Measurements from ENCODE around the gene TTC12. TPM values are rescaled to one million over a fixed set of nuclear protein-coding genes. Genes with fewer than 3 reads are reported as not detected.

TTC12 gene
- total RNA-seq, 2 donors from 2014 or later: 5.4 to 15.7 TPM

DNA sequence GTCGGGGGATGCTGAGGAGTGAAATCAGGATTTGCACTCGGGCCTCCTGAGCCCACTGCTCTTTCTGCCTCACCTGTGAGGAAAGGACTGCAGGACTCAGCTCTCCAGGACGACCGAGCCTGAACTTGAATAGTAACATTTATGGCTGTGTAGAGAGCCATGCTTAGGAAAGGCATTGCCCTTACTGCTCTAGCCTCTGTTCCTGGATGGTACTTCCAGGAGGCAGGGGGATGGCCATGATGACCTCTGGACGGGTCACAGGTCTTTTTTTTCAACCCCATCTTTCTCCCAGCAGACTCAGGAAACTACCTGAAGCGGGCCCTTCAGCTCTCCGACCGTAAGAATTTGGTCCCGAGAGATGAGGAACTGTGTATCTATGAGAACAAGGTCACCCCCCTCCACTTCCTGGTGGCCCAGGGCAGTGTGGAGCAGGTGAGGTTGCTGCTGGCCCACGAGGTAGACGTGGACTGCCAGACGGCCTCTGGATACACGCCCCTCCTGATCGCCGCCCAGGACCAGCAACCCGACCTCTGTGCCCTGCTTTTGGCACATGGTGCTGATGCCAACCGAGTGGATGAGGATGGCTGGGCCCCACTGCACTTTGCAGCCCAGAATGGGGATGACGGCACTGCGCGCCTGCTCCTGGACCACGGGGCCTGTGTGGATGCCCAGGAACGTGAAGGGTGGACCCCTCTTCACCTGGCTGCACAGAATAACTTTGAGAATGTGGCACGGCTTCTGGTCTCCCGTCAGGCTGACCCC, 84.5 kb downstream of the TTC12 start:
- no peaks in the 10 kb centered on the region for H3K36me3 Mint-ChIP-seq
- no peak for ATAC-seq
- H3K9me3 Mint-ChIP-seq: no peaks in the 10 kb centered on the region
- H3K27ac Mint-ChIP-seq: no peak overlapping the region
- DNase-seq (ENCODE audit: low spot score in 2 of 2): no peak

DNA sequence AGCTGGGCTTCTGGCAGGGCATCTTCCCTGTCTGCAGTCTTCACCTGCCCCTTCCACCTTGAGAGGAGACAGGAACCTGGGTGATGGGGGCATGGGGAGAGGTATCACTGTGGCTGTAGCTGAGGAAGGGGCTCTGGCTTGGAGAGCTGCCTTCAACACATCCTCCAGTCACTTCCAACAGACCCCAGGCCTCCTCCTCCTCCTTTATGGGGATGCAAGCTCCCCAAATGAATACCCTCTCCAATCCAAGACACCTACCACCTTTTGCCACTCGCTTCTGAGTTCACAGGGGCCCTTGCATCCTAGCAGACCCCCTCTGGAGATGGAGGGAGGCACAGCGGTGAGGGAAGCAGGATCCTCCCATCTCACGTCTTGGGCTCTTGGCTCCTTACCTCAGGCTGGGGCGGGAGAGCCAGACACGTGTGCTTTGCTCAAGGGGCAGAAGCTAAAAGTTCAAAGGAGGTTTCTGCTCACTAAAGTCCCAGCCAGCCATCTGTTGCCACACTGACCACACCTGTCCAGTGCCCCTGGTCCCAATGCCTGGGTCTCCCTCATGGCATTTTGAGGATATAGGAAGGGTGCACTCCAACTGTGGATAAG, 86.3 kb downstream of the TTC12 start:
- ATAC-seq (no peak), DNase-seq (ENCODE audit: low spot score in 2 of 2) (no peak)
- H3K27ac Mint-ChIP-seq: no peak overlapping the region
- no peaks in the 10 kb centered on the region for H3K36me3 Mint-ChIP-seq
- H3K9me3 Mint-ChIP-seq: no peaks in the 10 kb centered on the region

DNA sequence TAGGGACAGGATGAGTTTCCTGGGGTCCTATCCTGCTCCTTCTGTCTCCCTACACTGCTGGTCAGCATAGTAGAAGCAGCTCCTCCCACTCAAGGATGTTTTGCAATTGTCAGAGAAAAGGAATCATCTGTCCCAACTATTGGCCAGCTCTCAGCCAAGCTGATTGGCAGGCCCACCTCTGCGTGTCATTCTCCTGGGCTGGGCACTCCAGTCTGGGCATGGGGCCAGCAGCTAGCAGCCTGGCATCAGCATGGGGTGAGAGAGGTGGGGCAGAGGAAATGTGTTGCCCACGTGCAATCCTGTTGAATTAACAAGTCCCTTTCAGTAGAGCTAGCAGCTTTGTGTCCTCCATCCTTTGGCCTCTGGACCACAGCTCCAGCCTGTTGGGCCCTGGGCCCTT, 87.3 kb downstream of the TTC12 start:
- DNase-seq (ENCODE audit: low spot score in 2 of 2) (no peak), ATAC-seq (no peak)
- Mint-ChIP-seq H3K9me3 (no peaks in the 10 kb centered on the region), H3K36me3 (no peaks in the 10 kb centered on the region), H3K27ac (no peak overlapping the region)

DNA sequence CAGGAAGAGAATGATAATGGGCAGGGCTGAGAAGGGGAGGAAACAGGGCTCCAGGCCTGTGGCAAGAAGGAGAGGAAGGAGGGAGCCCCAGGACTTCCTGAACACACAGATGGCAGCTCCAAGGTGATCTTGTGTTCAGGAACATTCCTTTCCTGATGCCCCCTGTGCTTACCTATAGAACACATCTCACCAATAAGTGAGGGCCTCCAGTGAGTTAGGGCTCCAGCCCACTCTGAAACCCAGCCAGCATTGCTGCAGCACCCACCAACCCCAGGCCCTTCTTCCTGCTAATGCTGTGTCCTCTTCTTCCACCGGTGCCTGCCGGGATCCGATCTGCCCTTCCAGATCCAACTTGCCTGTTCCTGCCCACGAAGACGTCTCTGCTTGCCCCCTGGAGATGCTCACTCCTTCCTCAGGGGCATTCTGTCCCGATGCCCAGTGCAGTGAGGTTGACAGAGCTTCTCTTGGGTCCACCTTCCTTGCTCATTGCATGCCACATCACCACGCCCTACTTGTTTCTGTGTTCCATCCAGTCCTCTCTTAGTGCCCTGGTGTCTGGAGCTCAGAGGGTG, 90.6 kb downstream of the TTC12 start:
- no peaks in the 10 kb centered on the region for H3K9me3 Mint-ChIP-seq
- no peak overlapping the region for H3K27ac Mint-ChIP-seq
- no peak for DNase-seq (ENCODE audit: low spot score in 2 of 2)
- ATAC-seq: no peak
- H3K36me3 Mint-ChIP-seq: no peaks in the 10 kb centered on the region

DNA sequence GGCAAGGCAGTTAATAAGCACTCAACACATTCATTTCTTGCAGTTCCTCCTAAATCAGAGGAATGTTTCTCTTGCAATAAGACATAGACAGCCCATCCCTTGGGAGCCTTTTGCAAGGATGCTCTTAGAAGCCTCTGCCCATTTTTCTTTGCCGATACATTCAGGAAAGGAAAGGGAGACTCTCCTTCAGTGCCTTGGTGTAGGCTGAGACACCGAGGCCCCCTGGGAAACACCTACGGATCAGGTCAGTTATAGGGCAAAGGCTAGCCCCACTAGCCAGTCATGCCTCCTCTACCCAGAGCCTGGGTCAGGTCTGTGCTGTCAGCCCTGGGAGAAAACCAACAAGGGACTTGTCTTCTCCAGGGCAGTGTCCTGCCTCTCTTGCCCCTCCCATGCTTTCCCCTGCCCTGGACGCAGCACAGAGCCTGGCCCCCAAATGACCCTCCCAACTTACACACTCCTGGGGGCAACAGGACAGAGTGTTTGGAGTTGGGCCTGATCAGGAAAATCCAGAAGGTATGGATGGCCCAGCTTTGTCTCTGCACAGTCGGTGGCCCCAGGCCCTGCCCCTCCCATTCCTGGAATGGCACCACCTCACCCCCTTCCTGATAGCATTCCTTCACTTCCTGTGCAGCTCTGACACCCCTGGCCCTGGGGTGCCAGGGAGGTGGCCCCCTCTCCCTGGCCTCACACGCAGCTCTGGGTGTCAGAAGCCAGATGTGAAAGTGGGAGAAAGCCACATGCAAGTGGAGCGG, 91.5 kb downstream of the TTC12 start:
- Mint-ChIP-seq H3K27ac (no peak overlapping the region), H3K36me3 (no peaks in the 10 kb centered on the region), H3K9me3 (no peaks in the 10 kb centered on the region)
- no peak for ATAC-seq
- DNase-seq (ENCODE audit: low spot score in 2 of 2): no peak

DNA sequence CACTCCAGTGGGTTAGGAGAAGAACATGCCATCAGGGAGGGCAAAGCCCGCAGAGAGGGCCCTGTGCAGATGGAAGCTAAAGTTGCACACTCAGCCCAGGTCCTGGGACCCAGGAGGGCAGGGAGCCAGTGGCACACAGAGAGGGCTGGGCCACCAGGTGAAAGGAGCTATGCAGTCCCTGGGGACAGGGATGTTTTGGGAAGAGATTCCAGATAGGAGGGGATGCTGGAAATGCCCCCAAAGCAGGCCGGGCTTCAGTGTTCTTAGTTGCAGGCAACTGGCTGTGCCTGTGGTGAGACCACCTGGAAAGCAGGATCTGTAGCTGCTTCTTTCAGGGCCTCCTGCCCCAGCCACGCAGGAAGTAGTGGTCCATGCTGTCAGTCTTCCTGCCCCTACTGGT, 92.8 kb downstream of the TTC12 start:
- ATAC-seq (no peak), DNase-seq (ENCODE audit: low spot score in 2 of 2) (no peak)
- H3K27ac Mint-ChIP-seq: peak overlapping the region in 1 of 2 donors; percentile 82
- H3K9me3 Mint-ChIP-seq: no peaks in the 10 kb centered on the region
- no peaks in the 10 kb centered on the region for H3K36me3 Mint-ChIP-seq

DNA sequence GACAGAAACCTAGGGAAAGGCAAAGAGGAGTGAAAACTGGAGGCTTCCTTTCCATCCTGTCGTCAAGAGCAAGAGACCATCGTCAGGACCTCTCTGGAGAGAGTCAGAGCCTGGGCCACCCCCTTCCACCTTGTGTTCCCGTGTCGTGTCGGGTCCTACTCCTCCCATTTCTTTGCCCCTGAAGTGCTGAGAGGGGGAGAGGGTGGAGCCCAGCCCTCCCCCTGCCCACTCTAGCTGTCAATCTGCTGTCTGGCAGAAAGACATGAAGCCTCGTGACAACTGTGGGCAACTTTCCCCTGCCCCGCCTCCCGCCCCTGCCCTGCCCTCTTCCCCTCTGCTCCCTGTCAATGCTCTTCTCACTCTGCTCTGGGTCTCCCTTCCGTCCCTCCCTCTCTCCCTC, 93.8 kb downstream of the TTC12 start:
- no peaks in the 10 kb centered on the region for H3K9me3 Mint-ChIP-seq
- H3K36me3 Mint-ChIP-seq: no peaks in the 10 kb centered on the region
- H3K27ac Mint-ChIP-seq: no peak overlapping the region
- DNase-seq (ENCODE audit: low spot score in 2 of 2) (no peak), ATAC-seq (no peak)

DNA sequence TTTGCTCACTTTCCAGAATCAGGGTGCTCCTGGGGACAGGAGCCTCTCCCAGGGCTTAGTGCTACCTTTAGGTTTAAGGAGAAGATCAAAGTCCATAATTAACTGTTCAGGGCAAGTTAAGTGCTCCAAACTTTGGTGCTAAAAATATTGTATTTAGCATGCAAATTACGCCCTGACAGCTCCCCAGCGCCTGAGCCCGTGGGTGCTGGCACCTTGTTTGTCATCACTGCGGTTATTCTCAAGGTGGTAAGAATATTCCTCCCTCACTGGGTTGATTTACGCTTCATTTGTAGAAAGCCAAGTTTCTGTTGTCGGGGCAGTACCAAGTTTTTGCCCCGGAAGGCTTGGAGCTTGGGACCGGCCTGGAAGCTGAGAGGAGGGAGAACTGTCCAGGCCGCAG, 94.5 kb downstream of the TTC12 start:
- no peak for DNase-seq (ENCODE audit: low spot score in 2 of 2)
- Mint-ChIP-seq H3K9me3 (no peaks in the 10 kb centered on the region), H3K27ac (no peak overlapping the region), H3K36me3 (no peaks in the 10 kb centered on the region)
- no peak for ATAC-seq

DNA sequence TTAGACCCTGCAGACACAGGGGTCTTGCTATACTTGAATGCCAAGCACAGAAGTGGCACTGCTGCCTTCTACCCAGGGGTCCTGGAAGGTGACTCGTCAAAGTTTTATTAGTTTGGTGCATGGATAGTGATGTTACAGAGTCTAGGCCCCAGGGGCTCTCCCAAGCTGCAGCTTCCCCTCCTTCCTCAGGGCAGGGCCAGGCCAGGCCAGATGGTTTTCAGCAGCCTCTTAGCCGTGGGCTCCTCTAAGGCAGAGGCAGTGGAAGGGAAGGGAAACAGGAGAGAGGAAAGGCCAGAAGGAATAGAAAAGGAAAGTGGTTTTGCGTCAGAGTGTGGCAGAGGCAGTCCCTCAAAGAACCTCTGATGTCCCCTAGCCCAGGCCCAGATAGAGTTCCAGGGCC, 95.1 kb downstream of the TTC12 start:
- no peak for DNase-seq (ENCODE audit: low spot score in 2 of 2)
- H3K27ac Mint-ChIP-seq: no peak overlapping the region
- no peak for ATAC-seq
- no peaks in the 10 kb centered on the region for H3K9me3 Mint-ChIP-seq
- no peaks in the 10 kb centered on the region for H3K36me3 Mint-ChIP-seq

DNA sequence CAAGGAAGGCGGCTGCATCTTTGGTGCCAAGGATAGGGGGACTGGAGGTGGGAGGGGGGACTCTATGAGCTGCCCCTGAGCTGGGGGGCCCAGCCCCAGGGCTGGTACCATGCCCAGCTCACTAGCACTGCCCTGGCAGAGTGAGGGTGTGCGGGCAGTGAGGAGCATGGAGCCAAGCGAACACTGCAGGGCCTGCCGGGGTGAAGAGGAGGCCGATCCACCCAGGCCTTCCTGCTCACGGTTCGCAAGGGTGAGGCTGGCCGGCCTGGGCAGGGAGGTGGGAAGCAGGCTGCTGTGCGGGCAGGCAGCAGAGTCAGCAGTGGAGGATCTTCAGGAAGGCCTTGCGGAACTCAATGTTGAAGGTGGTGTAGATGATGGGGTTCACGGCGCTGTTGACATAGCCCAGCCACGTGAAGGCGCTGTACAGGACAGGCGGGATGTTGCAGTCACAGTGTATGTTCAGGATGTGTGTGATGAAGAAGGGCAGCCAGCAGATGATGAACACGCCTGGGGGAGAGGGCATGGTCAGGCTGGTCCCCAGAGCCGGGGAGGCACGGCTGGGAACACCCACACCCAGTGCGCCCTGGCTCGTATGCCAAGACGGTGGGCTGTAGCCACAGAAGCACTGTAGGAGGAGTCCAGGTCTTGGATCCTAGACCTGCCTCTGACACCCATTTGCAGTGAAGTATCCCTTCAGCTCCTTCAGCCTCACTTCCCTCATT, 96.2 kb downstream of the TTC12 start:
- Mint-ChIP-seq H3K27ac (no peak overlapping the region), H3K9me3 (no peaks in the 10 kb centered on the region), H3K36me3 (no peaks in the 10 kb centered on the region)
- ATAC-seq (no peak), DNase-seq (ENCODE audit: low spot score in 2 of 2) (no peak)

DNA sequence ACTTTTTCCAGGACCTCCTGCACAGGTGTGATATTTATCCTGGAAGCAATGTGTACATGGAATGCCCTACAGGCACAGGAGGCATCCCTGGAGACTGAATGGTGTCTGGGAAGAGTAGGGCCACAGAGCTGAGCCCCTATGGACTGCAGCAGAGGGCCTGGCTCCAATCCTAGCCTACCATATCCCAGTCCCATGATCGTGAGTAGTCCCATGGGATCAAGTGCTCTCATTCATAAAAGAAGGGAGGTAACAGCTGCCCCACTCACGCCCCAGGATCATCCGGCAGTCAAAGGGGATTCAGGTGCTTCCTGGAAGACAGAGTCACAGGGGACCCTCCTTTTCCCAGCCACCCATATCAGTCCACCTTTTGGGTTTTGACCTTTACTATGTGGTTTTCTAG, 97.2 kb downstream of the TTC12 start:
- ATAC-seq (no peak), DNase-seq (ENCODE audit: low spot score in 2 of 2) (no peak)
- Mint-ChIP-seq H3K9me3 (no peaks in the 10 kb centered on the region), H3K27ac (peak overlapping the region in 1 of 2 donors; percentile 27), H3K36me3 (no peaks in the 10 kb centered on the region)

DNA sequence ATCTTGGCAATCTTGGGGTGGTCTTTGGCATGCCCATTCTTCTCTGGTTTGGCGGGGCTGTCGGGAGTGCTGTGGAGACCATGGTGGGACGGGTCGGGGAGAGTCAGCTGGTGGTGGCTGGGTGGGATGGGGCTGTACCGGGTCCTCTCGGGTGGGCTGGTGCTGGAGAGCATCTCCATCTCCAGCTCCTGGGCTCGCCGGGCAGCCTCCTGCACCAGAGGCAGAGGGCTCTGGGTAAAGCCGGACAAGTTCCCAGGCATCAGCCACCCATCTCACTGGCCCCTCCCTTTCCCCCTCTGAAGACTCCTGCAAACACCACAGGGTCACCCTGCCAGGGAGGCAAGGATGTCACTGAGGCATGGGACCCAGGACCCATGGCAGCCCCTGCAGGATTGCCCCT, 98.3 kb downstream of the TTC12 start:
- ATAC-seq: no peak
- DNase-seq (ENCODE audit: low spot score in 2 of 2): no peak
- no peak overlapping the region for H3K27ac Mint-ChIP-seq
- no peaks in the 10 kb centered on the region for H3K9me3 Mint-ChIP-seq
- no peaks in the 10 kb centered on the region for H3K36me3 Mint-ChIP-seq

DNA sequence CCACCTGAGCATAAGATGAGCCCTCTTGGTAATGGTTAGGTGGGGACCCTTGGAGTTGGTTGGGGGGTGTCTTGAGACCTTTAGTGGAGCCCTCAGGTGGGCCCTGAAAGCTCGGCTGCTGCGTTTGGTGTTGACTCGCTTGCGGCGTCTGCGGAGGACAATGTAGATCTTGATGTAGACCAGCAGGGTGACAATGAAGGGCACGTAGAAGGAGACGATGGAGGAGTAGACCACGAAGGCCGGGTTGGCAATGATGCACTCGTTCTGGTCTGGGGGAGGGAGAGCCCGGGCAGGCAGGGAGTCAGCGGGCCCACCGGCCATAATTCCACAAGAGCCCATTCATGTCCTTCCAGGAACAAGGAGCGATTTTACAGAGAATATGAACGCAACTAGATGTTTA, 101.0 kb downstream of the TTC12 start:
- Mint-ChIP-seq H3K36me3 (no peaks in the 10 kb centered on the region), H3K27ac (no peak overlapping the region), H3K9me3 (no peaks in the 10 kb centered on the region)
- DNase-seq (ENCODE audit: low spot score in 2 of 2) (no peak), ATAC-seq (no peak)

Other genes starting within 250 kb of the TTC12 start
- gene ANKK1, start 73.2 kb downstream of the TTC12 start, total RNA-seq: under 1 TPM in 1 of 2 donors, not detected in 1; 0.49 TPM
- gene DRD2, start 160.8 kb downstream of the TTC12 start, total RNA-seq: not detected

All from activated naive CD4-positive, alpha-beta T cell treated with anti-CD3 and anti-CD28 coated beads, Interleukin-2, amount 50 U/mL, for 72 hours (primary cell).